D341Med (cell line): ENCODE results near the gene GATAD2B.
"Not testable (repeated sequence)": the region's sequence is repeated elsewhere in the genome, so short reads cannot be mapped to it uniquely, and the experiment has no call there.

Experiments
- DNase-seq: peaks from one replicate; pipeline ENCODE4 v3.0.0; 2012; ENCODE audit warnings: low spot score

GATAD2B gene

DNA sequence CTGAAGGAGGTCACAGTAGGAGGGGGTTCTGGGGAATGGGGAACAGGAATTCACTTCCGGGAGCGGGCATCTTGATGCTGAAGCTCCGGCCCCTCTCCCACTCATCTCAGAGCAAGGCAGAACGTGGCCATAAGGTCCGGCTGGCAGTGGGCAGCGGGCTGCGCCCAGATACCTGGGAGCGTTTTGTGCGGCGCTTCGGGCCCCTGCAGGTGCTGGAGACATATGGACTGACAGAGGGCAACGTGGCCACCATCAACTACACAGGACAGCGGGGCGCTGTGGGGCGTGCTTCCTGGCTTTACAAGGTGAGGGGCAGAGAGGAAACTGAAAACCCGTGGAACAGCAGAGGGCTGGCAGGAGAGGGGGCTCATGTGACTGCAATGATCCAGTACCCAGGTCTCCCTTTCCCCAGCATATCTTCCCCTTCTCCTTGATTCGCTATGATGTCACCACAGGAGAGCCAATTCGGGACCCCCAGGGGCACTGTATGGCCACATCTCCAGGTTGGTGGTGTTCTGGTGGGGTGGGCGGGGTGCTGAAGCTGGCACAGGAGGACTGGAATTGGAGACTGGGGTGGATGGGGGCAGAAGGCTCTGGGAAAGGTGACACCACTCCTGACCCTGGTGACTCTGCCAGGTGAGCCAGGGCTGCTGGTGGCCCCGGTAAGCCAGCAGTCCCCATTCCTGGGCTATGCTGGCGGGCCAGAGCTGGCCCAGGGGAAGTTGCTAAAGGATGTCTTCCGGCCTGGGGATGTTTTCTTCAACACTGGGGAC lies 144.5 kb downstream of the GATAD2B start:
- DNase-seq, result no peak

DNA sequence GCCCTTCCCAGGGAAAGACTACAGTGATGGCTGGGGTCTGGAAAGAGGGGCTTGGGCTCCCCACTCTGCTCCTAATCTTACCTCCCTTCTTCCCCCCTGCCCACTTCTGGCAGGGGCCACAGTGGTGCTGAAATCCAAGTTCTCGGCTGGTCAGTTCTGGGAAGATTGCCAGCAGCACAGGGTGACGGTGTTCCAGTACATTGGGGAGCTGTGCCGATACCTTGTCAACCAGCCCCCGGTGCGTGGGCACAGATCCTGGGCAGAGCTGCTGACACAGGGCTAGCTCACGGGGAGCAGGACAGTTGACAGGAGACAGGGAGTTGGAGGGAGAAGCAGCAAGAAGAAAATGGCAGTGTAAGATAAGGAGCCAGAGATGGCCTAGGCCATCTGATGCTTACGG lies 145.1 kb downstream of the GATAD2B start:
- no peak for DNase-seq

DNA sequence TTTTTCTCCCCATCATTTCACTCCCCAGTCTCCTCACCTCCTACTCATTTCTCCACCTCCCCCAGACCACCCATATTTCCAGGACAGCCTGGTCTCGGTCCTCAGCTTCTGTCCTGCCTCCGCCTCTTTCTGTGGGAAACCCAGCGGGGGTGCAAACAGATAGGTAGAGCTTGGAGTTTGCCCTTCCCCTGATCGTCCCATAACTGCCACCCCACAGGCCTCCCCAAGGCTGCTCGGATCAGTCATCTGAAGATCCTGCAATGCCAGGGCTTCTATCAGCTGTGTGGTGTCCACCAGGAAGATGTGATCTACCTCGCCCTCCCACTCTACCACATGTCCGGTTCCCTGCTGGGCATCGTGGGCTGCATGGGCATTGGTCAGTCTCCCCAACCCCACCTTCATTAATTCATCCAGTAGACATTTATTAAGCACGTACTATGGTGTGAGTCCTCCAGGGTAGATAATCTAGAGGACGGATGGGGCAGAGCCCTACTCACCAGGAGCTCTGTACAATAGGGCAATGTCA lies 145.9 kb downstream of the GATAD2B start:
- no peak for DNase-seq

DNA sequence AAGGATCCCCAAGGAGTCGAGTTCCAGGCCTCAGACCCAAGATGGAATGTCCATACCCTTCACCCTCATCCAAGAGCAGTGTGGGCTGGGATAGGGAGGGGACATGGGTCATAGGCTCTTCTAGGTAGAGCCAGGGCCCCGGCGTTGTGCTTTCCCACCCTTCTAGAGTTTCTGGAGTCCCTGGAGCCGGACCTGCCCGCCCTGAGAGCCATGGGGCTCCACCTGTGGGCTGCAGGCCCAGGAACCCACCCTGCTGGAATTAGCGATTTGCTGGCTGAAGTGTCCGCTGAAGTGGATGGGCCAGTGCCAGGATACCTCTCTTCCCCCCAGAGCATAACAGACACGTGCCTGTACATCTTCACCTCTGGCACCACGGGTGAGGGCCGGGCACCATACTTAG lies 146.4 kb downstream of the GATAD2B start:
- DNase-seq, result no peak

DNA sequence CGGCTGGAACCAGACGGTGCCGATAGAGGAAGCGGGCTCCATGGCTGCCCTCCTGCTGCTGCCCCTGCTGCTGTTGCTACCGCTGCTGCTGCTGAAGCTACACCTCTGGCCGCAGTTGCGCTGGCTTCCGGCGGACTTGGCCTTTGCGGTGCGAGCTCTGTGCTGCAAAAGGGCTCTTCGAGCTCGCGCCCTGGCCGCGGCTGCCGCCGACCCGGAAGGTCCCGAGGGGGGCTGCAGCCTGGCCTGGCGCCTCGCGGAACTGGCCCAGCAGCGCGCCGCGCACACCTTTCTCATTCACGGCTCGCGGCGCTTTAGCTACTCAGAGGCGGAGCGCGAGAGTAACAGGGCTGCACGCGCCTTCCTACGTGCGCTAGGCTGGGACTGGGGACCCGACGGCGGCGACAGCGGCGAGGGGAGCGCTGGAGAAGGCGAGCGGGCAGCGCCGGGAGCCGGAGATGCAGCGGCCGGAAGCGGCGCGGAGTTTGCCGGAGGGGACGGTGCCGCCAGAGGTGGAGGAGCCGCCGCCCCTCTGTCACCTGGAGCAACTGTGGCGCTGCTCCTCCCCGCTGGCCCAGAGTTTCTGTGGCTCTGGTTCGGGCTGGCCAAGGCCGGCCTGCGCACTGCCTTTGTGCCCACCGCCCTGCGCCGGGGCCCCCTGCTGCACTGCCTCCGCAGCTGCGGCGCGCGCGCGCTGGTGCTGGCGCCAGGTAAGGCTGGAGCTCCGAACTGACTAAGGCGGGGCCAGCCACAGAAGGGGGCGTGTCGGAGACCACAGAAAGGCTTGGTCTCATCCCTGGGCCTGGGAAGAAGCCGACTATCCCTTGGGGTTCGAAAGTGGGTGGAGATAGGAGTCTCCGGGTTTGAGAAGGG lies 147.1 kb downstream of the GATAD2B start:
- peak; percentile 84 for DNase-seq

DNA sequence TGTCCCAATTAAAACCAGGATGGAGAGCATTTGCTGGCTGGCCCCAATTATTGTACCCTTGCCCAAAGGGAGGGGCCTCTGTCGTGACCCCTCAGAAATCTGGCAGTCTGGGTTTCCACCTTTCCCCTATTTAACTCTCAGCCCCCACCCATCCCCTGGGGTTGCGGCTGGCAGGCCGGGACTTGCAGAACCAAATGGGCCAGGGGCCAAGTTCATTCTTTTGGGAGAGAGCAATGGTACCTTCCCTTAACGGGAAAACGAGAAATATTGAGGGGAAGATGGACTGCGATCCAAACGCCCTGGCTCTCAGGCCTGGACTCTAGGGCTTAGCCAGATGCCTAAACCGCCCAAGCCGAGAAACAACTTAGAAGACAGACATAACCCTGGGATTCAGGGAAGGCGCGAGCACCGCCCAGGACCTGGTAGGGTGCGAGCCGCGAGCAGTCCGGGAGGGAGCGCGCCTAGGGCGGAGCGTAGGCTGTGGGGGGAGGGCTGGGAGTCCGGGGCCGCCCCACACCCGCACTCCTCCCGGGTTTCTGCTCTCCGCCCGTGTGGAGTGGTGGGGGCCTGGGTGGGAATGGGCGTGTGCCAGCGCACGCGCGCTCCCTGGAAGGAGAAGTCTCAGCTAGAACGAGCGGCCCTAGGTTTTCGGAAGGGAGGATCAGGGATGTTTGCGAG lies 147.9 kb downstream of the GATAD2B start, which contains the start of gene SLC27A3:
SLC27A3 (plus strand) TSS at position 628 of the 678 bp plus-strand sequence. CDS start 91 bp downstream, outside the sequence.
- DNase-seq, result peak; percentile 71

DNA sequence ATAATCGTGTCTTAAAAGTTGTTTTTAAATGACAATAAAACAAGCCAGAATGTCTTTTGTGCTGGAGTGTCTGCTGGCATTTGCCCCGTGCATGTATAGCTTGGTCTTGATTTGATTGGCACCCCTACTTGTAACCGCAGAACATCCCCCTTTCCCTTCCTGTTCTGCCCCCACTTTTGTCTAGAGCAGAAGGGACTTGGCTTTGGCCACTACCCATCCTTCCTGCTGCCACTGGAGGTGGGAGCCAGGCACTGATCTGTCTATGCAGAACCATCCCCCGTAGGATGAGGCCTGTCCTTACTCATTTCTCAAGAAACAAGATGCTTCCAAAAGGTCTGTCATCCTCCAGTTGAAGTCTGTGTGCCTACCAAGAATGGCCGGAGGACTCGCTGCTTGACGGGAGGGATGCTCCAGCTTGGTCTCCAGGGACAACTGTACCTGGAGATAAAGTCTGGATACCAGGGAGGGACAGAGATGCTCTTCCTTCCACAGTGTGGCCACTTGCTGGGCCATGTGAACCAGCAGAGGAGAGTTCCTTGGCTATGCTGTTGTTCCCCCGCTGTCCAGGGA lies 148.7 kb downstream of the GATAD2B start:
- no peak for DNase-seq

DNA sequence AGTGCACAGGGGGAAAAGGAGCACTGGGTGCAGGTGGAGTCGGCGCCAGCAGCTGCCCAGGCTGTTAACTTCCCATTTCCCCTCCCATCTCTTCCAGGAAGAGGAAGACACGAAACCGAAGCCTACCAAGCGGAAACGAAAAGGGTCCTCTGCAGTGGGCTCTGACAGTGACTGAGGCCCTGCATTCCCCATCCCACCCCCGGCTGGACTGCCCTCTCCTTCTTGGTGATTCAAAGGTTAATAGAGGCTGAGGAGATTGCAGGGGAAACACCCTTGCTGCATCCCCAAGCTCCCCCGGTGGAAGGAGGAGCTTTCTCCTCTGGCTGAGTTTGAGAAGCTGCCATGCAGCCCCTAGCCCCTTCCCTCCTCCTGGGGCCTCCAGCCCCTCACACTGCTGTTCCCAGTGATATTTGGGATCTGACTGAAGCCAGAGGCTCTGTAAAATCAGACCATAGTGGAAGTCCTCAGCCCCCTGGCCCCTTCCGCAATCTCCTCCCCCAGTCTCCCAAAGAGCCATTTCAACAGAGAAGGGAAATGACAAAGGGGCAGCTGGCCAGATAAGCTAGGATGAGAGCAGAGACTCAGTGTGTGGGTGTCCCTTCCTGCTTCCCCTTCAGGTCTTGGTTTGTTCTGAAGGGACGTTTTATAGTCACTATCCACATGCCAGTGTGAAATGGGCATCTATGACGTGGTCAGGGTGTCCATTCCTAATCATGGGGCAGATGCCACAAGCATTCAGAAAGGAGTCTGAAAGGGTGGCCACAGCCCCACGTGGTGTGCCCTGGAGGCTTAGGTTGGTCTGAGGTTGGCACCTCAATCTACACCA lies 149.5 kb downstream of the GATAD2B start:
- DNase-seq, result no peak

DNA sequence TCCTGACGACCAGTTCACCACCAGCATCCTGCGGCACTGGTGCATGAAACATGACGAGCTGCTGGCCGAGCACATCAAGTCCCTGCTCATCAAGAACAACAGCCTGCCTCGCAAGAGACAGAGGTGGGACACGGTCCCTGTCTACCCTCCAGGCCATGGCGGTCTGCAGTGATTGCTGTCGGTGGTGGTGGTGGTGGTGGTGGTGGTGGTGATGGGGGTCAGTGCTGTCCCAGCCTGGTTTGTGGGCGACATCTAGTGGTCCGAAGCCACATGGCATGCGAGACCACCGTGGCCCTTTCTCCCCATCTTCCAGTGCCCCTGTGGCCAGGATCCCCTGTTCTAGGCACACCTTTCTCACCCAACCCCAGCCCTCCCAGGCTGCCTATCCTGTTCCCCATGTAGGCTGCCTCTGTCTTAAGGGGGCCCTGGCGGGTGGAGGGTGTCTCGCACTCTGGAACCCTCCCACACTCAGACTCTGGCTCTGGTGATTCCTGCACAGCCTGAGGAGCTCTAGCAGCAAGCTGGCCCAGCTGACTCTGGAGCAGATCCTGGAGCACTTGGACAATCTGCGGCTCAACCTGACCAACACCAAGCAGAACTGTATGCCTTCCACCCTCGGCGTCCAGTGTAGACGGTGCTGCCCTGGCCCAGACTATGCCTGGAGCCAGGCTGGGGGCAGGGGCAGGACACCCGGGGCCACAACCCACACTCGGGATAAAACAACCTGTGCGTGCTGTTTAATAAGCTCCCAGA lies 150.8 kb downstream of the GATAD2B start:
- peak; percentile 69 for DNase-seq

DNA sequence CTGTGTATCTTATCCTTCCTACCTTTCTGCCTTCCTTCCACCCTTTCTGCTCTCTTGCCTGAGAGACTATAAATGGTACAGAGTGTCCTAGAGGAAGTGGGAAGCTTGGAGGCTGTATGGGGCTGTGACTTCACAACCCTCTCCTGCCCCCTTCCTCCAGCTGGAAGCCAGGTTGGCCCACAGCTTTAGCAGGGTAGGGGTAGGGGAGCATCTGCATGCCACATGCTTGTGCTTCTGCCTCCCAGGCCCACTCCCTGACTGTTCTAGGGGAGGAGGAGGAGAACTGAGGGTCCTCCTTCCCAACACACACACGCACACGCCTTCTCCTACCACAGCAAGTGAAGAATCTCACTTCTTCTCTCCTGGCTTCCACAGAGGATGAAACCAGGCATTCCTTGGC lies 151.5 kb downstream of the GATAD2B start:
- no peak for DNase-seq

DNA sequence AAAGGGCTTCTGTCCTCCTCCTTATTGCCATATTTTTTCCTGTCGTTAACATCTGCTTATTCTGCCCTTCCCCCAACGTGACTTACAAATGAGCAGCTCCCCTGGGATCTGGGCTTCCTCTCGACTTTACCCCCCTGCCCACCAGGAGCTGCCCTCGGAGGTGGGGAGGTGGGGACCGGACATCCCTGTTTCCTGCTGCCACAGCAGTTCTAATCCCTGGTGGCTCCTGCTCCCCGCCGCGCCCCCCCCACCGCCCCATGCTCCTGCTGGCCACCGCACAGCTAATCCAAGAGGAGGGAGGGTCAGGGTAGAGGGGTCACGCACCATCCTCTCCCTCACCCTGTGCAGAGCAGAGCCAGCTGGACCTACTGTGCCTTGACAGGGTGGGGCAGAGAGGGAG lies 152.0 kb downstream of the GATAD2B start:
- no peak for DNase-seq

DNA sequence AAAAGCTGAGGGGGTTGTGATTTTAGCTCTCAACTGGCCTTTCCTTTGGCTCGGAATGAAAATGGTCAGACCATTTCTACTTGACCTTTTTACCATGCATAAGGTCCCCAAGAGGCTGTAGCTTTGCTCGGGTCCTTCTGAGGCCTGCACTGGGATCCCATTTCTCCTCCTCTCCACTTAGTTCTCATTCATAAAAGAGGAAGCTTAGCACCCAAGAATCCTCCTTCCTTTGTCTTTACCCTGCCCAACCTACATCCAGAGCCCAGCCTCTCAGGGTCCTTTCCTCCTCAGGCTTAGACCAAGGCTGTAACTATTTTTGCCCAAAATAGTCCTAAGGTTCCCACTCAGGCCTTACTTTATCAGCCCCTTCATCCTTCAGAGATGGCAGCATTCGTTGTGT lies 153.6 kb downstream of the GATAD2B start:
- no peak for DNase-seq

DNA sequence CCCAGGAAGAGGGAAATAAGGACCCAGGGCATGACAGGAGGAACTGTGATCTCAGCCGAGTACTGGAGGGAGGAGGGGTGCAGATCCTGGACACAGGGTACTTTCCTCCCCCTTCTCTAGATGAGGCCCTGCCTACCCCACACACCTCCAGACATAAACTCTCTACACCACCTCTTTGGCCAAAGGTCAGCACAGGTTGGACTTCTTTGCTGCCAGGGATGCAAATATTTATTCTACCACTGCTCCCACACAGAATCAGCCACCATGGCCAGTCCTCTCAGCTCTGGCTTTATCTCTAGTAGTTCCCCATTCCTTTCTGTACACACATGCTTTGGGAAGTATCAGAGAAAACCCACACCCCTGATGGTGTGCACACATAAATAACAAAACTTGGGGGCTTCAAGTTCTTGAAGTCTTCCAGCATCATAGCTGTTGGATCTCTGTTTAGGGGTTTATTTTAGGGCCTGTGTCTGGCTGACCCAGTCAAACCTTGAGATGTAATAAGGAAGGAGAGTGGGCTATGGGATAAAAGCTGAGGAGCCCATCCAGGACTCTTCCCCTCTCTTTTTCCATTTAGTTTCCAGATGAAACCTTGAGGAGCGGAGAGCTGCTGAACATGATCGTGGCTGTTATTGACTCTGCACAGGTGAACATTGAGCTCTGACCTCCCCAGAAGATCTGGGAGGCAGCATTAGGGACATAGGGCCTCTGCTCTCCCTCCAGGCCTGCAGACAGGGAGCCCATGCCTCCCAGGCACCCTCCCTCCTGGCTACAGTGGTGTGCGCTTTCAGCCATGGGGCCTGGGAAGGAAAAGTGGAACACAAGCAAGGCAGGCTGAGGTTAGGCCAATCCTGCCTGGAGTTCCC lies 154.2 kb downstream of the GATAD2B start:
- no peak for DNase-seq

DNA sequence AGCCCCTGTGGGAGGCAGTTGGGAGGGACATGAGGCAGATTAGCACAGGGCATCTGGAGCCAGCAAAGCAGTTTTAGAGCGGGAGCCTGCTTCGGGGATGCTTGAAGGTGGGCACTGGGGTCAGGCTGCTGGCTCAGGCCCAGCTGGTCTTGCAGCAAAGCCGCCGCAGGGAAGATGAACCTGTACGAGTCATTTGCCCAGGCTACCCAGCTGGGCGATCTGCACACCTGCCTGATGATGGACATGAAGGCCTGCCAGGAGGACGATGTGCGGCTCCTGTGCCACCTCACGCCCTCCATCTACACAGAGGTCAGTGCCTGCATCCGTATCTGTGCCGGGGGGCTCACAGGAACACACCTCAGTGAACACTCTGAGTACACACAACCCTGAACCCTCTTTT lies 155.3 kb downstream of the GATAD2B start:
- DNase-seq, result no peak

DNA sequence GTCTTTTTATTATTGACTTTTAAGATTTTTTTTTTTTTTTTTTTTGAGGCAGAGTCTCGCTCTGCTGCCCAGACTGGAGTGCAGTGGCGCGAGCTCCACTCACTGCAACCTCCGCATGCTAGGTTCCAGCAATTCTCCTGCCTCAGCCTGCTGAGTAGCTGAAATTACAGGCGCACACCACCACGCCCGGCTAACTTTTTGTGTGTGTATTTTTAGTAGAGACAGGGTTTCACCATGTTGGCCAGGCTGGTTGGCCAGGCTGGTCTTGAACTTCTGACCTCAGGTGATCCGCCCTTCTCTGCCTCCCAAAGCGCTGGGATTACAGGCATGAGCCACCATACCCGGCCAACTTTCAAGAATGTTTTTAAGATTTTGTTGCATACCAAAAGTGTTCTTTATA lies 156.1 kb downstream of the GATAD2B start:
- DNase-seq, result not testable (repeated sequence)

DNA sequence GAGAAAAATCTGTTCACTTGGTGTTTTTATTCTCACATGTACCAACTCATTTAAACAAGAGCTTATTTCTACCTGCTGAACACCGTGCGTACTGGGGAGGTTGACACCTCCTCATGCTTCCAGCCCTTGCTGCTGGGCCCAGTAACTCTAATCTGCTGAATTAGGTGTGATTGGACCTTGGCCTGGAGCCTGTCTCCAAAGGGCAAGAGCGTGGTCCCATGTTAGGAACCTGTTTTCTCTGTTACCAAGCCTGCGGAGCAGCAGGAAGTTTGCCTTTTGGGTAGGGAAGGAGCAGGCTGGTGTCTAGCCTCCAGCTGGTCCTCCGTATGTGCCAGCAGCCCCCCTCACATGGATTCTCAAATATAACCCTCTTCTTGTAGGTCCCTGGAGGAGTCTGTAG lies 158.5 kb downstream of the GATAD2B start:
- DNase-seq, result no peak

DNA sequence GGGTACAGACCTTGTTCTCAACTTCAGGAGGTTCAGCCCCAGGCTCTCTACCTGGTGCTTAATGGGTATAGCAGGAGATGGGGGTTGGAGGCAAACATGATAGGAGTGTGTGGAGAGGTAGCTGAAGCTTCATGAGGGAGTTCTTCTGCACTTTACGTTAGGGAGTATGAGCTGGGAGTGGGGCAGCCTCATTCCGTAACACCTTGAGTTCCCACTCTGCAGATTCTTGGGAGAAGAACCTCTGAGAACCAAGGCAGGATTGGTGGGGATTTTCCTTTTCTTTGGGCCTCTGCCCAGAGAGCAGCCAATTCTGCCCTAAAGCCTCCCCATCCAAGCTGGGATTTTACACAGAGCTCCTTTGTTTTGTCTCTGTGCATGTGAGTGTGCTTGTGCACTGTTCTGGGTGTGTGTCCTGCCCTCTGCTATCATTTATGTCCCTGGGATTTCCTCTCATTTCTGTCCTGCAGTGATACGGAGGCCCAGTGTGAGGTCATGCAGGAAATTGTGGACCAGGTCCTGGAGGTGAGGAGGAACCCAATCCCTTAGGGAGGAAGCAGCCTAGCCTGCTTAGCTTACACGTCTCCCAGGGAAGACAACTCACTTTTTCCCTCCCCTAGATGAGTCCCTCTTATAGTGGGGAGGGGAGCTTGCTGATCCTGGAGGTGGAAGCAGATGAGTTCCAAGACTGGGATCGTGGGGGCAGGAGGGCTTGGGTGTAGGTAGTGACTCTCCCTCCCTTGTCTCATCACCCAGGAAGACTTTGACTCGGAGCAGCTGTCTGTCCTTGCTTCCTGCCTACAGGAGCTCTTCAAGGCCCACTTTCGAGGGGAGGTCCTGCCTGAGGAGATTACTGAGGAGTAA lies 159.2 kb downstream of the GATAD2B start:
- no peak for DNase-seq

DNA sequence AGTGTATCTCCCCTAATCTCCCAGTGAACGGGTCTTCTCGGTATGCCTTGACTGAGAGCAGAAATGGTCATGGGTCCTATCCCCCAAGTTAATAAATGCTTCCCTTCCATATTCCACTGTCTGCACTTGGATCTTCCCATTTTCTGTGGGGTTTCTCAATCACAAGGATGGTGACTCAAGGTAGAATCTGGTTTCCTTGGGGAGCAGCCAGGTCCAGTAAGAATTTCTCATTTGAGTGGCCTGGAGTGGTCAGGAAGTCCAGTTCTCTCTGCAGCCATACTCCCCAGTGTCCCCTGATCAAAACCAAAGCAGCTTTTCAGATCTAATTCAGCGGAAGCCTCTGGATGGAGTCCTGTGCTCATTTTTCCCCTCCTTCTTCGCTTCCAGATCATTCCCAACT lies 162.3 kb downstream of the GATAD2B start:
- DNase-seq, result no peak
